Measurements from ENCODE around the gene ATG2B.

DNA sequence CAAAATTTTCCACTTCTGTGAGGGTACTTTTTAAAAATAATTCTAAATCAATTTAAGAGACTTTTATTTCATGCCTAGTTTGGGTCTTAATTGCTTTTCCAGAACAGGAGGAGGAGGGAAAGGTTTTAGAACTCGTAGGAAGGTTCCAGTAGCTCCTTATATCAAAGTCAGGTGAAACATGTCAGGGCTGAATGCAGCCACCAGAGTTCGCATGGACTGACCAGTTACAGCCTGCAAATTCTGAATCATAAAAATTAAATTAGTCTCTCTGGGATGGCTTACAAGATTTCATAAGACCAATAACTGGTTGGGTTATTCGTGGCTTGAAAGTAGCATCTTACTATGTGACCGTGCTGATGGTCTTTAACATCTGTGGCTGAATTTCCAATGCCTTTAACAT is 106.7 kb downstream of the ATG2B start:
- TF ChIP-seq CTCF (IDR thresholded peaks at IDR 0.05): no peak
- no peak for TF ChIP-seq POLR2A (IDR thresholded peaks at IDR 0.05)
